ENCODE measurements around the gene TAAR6.
"Not testable (repeated sequence)": the region's sequence is repeated elsewhere in the genome, so short reads cannot be mapped to it uniquely, and the experiment has no call there.

The TAAR6 gene

DNA sequence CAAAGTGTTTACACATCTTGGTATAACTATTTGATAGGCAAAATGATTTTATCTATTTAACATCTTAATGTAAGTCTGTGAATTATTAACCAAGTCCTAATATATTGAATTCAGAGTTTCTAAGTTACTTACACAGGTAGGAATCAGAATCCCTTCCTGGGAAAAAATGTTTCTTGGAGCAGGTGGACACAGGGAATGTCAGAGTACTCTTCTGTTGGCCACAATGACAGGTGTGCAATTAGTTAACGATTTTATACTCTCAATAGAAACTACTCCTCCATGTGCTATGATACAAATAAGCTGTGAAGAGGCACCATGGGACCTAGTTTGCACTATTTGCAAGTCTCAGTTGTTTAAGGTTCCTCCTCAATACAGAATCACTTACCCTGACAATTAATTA, 20.2 kb downstream of the TAAR6 start:
- DNase-seq (ENCODE audit: low spot score) = no peak

DNA sequence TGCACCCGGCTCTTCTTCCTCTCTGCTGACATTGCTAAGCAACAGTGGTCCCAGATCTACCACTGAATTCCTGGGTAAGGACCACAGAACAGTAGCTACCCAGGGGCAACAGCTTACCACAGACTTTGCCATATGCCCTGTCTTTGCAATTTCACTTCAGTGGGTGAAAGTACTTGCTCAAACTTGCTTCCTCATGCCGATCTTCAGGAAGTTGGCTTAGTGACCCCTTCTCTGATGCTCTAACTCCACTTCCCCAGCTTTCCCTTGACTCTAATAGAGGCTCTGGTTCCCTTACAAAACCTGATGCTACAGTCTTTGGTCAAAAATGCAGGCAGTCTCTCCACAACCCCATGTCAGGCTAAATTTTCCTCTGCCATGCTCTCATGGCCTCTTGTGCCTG, 22.7 kb downstream of the TAAR6 start:
- no peak for DNase-seq (ENCODE audit: low spot score)

DNA sequence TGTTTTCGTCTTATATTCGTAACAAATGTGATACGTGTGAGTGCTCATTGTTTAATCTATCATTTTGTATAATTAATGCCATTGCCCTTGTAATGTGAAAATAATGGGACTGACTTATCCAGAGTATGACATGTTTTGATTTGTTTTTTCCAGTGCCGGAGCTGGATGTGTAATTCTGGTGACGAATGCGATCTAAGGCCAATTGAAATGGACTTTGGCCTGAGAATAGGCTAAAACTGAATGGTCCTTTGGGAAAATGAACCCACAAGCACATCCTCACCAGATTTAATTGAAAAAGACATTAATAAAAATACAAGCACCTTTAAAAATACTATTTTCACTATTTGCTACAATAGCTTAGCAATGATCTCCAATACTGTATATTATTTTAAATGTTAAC, 26.1 kb downstream of the TAAR6 start:
- DNase-seq (ENCODE audit: low spot score) = no peak

DNA sequence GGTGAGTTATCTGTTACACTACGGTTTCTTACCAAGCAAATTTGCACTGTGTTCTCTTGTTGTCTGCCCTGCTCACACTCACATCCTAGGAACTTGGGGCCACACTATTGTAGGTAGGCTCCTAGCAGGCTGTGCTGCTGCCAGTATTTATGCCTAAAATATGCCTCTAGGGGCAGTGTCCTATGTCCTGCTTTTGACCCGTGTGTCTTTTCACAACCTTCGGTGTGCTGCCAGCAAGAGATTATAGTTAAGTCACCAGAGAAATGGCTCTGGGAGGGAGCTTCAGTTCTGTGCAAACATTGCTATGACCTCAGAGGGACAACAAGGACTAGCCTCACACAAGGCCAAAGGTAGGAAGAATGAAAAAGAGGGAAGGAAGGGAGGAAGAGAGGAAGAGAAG, 28.4 kb downstream of the TAAR6 start:
- DNase-seq (ENCODE audit: low spot score) = peak; percentile 63

DNA sequence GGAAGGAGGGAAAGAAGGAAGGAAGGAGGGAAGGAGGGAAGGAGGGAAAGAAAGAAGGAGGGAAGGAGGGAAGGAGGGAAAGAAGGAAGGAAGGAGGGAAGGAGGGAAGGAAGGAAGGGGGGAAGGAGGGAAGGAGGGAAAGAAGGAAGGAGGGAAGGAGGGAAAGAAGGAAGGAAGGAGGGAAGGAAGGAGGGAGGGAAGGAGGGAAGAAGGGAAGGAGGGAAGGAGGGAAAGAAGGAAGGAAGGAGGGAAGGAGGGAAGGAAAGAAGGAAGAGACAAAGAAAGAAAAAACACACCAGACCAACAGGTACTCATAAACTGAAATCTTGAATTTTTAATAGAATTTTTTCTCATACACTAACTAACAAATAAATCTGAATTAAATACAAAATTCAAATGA, 30.8 kb downstream of the TAAR6 start:
- not testable (repeated sequence) for DNase-seq (ENCODE audit: low spot score)

DNA sequence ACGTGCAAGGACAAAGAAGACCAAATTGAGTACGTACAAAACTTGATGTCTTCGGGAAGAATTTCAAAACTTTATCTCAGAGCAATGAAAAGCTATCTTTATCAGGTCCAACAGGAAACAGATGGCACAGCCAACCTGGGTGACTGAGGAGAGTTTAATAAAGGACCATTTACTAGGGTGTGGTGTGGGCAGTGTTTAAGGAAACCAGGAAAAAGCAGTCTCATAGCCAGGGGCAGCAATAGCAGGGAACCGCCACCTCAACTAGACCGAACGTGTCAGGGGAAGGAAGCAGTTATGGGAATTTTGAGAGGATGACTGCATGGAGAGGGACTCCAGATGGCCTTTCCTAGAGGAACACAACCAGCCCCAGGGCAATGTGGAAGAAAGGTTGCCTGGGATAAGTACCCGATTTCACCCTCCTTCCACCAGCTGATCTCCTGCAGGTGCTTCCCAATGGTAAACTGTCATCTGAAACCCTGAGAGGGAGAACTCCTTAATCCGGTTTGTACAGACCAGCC, 34.6 kb downstream of the TAAR6 start:
- no peak for DNase-seq (ENCODE audit: low spot score)

DNA sequence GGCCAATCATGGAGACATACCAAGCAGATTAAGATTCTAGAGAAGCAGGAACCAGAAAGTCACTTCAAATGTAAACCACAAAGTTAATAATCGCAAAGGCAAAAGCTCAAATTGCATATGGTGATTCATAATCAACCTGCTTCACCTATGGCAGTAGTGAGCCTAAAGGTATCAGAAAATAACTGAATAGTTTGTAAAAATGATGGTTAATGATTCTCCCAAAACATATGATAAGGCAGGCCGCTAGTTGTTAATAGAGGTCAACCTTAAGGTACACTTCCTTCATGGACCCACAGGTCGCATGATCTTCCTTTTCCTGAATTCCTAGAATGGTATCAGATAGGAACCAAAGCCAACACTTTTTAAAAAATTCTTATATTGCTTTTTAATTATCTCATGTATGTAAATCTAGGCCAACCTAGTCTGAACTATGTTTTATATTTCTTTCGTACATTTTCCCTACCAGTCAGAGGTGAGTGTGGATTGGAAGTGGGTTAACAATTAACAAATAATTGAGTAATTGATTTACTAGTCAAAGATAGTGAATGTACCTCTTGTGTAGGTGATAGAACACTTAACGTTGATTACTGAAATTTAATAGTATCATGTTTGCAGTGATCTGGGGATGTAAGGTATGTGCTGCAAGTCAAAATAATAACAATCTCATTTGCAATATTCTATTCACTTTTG, 37.6 kb downstream of the TAAR6 start:
- no peak for DNase-seq (ENCODE audit: low spot score)

DNA sequence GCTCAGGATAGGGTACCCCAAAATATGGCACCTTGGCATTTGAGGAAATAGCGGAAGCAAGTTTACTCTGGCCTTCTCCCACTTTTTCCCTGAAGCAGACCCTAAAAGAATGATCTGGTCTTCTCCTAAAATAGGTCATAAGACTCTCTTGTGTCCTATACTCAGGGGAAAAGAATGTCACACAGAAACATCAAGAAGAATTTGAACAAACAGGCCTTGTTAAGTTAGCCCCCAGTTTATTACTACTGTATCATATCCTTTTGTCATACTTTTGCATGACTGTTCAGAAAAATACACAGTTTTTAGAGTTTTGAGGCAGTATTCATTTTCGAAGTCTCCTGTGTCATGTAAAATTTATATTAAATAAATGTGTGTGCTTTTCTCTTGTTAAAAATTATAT, 41.5 kb downstream of the TAAR6 start:
- no peak for DNase-seq (ENCODE audit: low spot score)

DNA sequence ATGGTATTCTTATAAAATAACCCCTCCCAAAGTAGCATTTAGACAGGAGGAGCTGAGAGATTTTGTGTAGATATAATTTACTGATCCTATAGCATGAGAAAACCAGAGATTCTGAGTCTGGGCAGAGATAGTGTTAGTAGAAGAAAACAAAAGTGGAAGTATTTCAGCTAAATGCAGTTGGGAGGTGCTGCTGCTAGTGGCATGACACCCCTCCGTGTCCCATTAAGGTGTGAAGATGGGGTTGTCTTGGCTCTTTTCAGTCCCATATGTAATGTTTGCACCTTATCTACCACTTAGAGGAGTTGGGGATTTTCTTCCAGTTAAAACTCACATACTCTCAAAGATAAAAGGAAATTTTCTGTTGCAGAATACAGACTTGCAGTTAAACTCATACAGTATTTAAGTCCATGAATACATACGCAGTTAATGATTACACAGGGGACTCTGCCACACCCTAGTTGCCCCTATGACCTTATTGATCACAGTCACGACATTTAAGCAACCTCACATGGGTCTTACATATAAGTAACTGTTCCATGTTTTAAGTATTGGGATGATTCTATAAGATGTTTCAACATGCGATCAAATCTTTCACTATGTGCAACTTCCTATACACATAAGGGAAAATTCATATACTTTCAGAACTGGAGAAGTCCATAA, 42.5 kb downstream of the TAAR6 start:
- DNase-seq (ENCODE audit: low spot score) = no peak

DNA sequence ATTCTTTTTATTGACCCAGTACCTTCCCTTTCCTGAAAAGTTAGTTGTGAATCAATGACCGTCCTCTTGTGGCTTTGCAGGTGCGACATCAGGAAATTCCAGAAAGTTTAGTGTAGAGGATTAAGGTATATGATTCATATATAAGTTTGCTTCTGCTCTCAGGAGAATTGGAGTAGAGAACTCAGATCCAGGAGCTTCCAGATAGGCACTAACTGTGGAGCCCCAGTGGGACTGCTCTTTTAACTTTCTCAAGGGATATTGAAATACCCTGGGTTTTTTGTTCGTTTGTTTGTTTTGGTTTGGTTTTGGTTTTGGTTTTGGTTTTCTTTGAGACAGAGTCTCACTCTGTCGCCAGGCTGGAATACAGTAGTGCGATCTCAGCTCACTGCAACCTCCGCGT, 44.4 kb downstream of the TAAR6 start:
- DNase-seq (ENCODE audit: low spot score) = no peak

DNA sequence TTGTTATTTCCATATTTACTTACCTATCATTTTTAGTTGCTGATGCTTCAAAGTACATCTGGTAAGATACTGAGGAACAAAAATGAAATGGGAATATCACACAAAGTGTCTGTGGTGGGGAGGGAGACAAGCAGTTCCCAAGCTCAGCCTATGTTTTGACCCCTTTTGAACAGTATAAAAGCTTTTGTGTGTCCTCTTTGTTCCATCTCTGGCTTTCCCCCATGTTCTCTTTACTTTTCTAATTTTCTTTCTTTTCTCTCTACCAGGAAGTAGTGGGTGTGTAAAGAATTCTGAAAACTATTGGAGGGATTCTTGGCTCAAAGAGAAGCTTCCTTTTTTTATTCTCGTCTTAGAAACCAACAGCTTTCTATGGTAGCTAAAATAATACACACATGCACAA, 46.6 kb downstream of the TAAR6 start:
- DNase-seq (ENCODE audit: low spot score) = no peak

All from NAMALWA (cell line).